Activated naive CD8-positive, alpha-beta T cell (primary cell): Measurements from ENCODE around the gene RFTN1.
A peak's percentile ranks its signal among the peaks of the same experiment; 100 is the strongest.

Experiments used
- H3K27ac Mint-ChIP-seq: one replicate; pipeline ENCODE4 v1.8.0; 2021; ENCODE audit warnings: mixed read lengths
- H3K27me3 Mint-ChIP-seq: one replicate; pipeline ENCODE4 v1.8.0; 2021; ENCODE audit warnings: mixed read lengths
- H3K36me3 Mint-ChIP-seq: one replicate; pipeline ENCODE4 v1.8.0; 2021; ENCODE audit warnings: mixed read lengths
- H3K4me1 Mint-ChIP-seq: one replicate; pipeline ENCODE4 v1.8.0; 2021; ENCODE audit warnings: low read depth, mixed read lengths
- H3K4me3 Mint-ChIP-seq: one replicate; pipeline ENCODE4 v1.8.0; 2021; ENCODE audit warnings: mild to moderate bottlenecking, mixed read lengths
- H3K9me3 Mint-ChIP-seq: one replicate; pipeline ENCODE4 v1.8.0; 2021; ENCODE audit warnings: low read depth, mixed read lengths

RFTN1 gene, protein sequence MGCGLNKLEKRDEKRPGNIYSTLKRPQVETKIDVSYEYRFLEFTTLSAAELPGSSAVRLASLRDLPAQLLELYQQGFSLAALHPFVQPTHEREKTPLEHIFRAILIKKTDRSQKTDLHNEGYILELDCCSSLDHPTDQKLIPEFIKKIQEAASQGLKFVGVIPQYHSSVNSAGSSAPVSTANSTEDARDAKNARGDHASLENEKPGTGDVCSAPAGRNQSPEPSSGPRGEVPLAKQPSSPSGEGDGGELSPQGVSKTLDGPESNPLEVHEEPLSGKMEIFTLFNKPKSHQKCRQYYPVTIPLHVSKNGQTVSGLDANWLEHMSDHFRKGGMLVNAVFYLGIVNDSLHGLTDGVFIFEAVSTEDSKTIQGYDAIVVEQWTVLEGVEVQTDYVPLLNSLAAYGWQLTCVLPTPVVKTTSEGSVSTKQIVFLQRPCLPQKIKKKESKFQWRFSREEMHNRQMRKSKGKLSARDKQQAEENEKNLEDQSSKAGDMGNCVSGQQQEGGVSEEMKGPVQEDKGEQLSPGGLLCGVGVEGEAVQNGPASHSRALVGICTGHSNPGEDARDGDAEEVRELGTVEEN

DNA sequence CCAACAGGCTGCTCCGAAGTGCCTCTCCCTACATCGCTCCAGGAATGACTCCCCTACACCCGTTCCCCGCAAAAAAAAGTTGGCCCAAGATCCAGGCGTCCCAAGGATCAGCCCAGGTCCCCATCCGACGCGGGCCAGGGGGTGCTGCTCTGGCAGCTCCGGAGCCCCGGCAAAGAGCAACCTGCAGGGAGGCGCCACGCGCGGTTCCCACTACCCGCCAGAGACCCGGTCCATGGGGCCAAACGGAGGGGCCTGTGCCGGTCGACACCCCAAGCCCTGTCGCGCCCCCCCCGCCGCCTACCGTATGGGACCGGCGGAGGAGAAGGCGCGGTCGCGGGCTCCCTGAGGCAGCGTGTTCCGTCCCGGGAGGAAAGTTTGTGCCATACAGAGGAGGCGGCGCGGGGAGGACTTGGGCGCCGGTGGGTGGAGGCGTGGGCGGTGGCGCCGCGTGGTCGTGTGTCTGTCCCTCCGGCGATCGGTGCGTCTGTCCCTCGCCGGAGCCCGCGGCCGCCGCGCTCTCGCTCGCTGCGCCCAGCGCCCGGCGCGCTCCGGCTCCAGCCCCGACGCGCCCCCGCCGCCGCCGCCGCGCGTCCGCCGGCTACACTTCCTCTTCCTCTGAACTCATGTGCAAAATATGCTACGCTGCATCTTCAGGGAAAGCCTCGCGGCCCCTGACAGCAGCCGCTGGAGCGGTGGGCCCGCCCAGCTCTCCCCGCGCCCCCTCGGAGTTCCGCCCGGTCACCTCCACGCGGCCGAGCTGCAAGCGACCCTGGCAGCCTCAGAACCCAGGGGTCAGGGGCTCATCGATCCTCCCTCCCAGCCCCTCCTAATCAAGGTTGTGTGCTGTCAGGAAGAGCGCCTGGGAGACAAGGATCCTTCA lies at the start of gene RFTN1:
TSS of gene RFTN1 (minus strand) at position 559 of the 880 bp plus-strand sequence. CDS start 19,830 bp downstream, outside the sequence.
- H3K4me1 Mint-ChIP-seq = peaks cover 69% of the 10 kb centered on the region
- H3K27me3 Mint-ChIP-seq = no peaks in the 10 kb centered on the region
- no peaks in the 10 kb centered on the region for H3K36me3 Mint-ChIP-seq

DNA sequence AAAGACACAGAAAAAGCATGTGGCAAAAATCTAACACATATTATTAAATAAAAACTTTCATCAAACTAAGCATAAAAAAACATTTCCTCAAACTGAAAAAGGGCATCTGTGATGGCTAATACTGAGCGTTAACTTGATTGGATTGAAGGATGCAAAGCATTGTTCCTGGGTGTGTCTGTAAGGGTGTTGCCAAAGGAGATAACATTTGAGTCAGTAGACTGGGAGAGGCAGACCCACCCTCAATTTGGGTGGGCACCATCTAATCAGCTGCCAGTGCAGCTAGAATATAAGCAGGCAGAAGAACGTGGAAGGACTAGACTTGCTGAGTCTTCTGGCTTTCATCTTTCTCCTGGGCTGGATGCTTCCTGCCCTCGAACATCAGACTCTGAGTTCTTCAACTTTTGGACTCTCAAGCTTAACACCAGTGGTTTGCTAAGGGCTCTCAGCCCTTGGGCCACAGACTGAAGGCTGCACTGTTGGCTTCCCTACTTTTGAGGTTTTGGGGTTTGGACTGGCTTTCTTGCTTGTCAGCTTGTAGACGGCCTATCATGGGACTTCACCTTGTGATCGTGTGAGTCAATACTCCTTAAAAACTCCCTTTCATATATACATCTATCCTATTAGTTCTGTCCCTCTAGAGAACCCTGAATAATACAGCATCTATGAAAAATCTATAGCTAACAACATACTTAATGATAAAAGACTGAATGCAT lies 46.3 kb upstream of the RFTN1 start:
- peaks cover 3% of the 10 kb centered on the region for H3K27me3 Mint-ChIP-seq
- no peak overlapping the region for H3K4me3 Mint-ChIP-seq
- peaks cover 6% of the 10 kb centered on the region for H3K9me3 Mint-ChIP-seq
- H3K27ac Mint-ChIP-seq = no peak overlapping the region
- H3K36me3 Mint-ChIP-seq = peaks cover 3% of the 10 kb centered on the region
- H3K4me1 Mint-ChIP-seq = no peaks in the 10 kb centered on the region

More for the DNA sequence above, at the start of gene RFTN1:
- peaks cover under 1% of the 10 kb centered on the region for H3K9me3 Mint-ChIP-seq
- H3K4me3 Mint-ChIP-seq = peak within 1 kb of the TSS; percentile 97
- peak within 1 kb of the TSS; percentile 99 for H3K27ac Mint-ChIP-seq

DNA sequence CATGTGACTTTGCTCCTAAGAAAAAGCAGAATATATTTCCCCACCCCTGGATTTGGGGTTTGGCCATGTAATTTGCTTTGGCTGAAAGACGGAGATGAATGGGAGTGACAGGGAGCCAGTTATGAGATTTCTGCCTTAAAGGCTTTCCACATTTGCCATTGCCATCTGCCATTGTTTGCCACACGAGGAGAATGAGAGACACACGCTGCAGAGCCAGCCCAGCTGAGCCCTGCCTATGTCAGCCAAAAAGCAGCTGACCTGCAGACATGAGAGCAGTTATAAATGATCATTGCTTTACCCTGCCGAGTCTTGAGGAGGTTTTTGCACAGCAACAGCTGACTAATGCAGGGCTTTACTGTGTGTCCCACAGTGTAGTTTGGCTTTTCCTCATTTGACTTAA lies 40.6 kb upstream of the RFTN1 start:
- H3K4me1 Mint-ChIP-seq = peaks cover 9% of the 10 kb centered on the region
- H3K4me3 Mint-ChIP-seq = no peak overlapping the region

GRCh38 chr3:16552757-16553156 lies 39.3 kb upstream of the RFTN1 start:
- Mint-ChIP-seq H3K36me3 (no peaks in the 10 kb centered on the region), H3K27ac (peak overlapping the region; percentile 30), H3K27me3 (peaks cover 2% of the 10 kb centered on the region)

More for the DNA sequence above, 40.6 kb upstream of the RFTN1 start:
- no peak overlapping the region for H3K27ac Mint-ChIP-seq
- H3K36me3 Mint-ChIP-seq = no peaks in the 10 kb centered on the region
- H3K9me3 Mint-ChIP-seq = no peaks in the 10 kb centered on the region
- peaks cover 3% of the 10 kb centered on the region for H3K27me3 Mint-ChIP-seq

GRCh38 chr3:16551342-16551976 lies 38.0 kb upstream of the RFTN1 start:
- Mint-ChIP-seq H3K9me3 (no peaks in the 10 kb centered on the region), H3K36me3 (no peaks in the 10 kb centered on the region), H3K4me3 (no peak overlapping the region), H3K27me3 (peaks cover 2% of the 10 kb centered on the region), H3K27ac (peak overlapping the region; percentile 93), H3K4me1 (peaks cover 9% of the 10 kb centered on the region)

More at GRCh38 chr3:16552757-16553156, 39.3 kb upstream of the RFTN1 start:
- Mint-ChIP-seq H3K4me3 (no peak overlapping the region), H3K9me3 (no peaks in the 10 kb centered on the region), H3K4me1 (peaks cover 9% of the 10 kb centered on the region)

GRCh38 chr3:16550676-16551341 lies 37.3 kb upstream of the RFTN1 start:
- H3K27me3 Mint-ChIP-seq = peaks cover under 1% of the 10 kb centered on the region
- H3K27ac Mint-ChIP-seq = peak overlapping the region; percentile 93
- peaks cover 9% of the 10 kb centered on the region for H3K4me1 Mint-ChIP-seq
- no peak overlapping the region for H3K4me3 Mint-ChIP-seq
- H3K36me3 Mint-ChIP-seq = no peaks in the 10 kb centered on the region
- no peaks in the 10 kb centered on the region for H3K9me3 Mint-ChIP-seq

DNA sequence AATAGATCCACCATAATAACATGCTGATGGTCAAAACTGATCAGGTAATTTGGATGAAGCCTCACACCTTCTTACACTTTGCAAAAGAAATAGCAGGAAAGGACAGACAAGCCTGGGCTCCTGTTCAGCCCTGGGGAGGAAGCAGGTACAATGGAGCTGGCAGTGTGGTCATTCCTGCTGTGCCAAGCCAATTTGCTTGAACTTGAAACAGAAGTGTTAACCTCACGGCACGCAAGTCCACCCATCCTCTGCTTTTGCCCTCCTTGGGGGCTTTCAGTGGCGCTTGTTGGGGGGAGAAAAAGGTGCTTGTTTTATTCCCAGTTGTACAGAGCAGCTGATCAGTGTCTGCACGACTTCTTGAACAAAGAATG lies 36.8 kb upstream of the RFTN1 start:
- H3K9me3 Mint-ChIP-seq = no peaks in the 10 kb centered on the region
- no peaks in the 10 kb centered on the region for H3K27me3 Mint-ChIP-seq
- no peak overlapping the region for H3K4me3 Mint-ChIP-seq
- no peaks in the 10 kb centered on the region for H3K36me3 Mint-ChIP-seq
- H3K4me1 Mint-ChIP-seq = peaks cover 9% of the 10 kb centered on the region
- no peak overlapping the region for H3K27ac Mint-ChIP-seq

- Mint-ChIP-seq H3K4me1 (peaks cover 9% of the 10 kb centered on the region), H3K36me3 (no peaks in the 10 kb centered on the region), H3K9me3 (no peaks in the 10 kb centered on the region), H3K4me3 (no peak overlapping the region), H3K27me3 (no peaks in the 10 kb centered on the region), H3K27ac (no peak overlapping the region)
These were observed 35.2 kb upstream of the RFTN1 start for GRCh38 chr3:16548721-16549120.

DNA sequence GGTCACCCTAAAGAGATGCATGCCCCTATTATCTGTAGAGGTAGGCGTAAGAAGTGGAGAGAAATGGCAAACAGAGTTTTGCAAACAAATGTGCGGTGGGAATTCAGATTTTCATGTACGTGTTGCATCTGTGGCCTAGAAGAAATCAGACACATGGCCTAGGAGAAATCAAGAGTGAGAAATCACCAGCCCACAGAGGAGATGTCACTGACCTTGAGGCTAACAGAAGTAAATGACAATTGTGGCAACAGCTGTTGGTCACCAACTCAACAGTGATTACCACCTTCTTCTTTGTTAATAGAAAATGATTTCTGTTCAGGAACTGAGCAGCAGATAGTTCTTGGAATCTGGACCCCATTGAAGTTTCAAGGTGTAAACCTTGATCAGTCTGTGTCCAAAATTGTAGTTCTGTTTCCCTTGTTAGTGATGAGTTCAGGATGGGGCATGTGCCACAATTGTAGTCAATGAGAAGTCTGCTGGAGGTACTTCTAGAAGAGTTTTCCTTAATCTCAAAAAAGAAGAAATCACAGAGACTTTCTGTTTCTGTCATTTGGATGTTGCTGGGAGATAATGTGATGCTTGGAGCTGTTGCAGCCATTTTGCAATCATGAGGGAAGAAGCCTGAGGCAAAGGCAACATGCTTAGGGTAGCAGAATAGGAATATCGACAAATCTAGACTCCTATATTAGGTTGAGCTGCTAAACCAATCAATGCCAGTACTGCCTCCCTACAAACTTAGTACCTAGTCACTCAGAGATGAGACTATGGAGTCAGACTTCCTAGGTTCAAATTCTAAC lies 34.3 kb upstream of the RFTN1 start:
- H3K36me3 Mint-ChIP-seq = no peaks in the 10 kb centered on the region
- H3K4me3 Mint-ChIP-seq = no peak overlapping the region
- H3K9me3 Mint-ChIP-seq = no peaks in the 10 kb centered on the region
- H3K27ac Mint-ChIP-seq = no peak overlapping the region
- H3K4me1 Mint-ChIP-seq = peaks cover 9% of the 10 kb centered on the region
- no peaks in the 10 kb centered on the region for H3K27me3 Mint-ChIP-seq

DNA sequence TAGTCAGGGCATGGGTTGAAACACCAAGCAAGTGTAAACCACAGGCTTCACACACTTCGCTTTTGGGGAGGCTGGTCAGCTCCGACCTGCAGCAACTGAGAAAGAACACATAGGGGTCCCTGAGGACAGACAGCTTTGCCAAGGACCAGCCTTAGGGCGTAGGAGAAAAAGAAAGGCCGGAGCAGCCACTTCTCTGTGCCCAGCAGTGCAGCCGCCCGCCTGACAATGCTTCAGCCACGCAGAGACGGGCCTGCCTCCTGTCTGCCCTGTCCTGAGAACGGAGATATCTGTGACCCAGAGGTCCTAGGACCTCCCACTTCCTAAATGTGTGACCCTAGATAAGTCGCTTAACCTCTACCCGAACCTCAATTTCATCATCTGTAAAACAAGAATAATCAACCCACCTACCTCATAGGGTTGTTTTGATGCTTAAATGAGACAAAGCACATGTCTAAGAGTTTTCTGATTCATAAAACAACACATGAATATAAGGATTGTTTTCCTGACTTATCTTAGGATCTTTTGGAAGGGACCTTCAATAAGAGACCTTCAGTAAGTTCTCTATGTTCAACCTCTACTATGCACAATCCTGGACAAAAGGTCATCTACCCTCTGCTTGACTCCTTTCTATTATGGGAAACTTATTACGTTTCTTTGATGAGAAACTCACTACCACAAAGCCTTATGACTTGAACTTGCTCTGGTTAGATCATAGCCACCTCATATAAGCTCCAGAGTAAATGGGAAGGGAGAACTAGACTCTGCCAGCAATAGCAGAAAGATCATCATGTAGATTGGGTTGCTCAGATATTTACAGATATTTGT lies 32.9 kb upstream of the RFTN1 start:
- peaks cover 9% of the 10 kb centered on the region for H3K4me1 Mint-ChIP-seq
- H3K9me3 Mint-ChIP-seq = no peaks in the 10 kb centered on the region
- peaks cover 2% of the 10 kb centered on the region for H3K27me3 Mint-ChIP-seq
- no peak overlapping the region for H3K27ac Mint-ChIP-seq
- no peaks in the 10 kb centered on the region for H3K36me3 Mint-ChIP-seq
- no peak overlapping the region for H3K4me3 Mint-ChIP-seq

DNA sequence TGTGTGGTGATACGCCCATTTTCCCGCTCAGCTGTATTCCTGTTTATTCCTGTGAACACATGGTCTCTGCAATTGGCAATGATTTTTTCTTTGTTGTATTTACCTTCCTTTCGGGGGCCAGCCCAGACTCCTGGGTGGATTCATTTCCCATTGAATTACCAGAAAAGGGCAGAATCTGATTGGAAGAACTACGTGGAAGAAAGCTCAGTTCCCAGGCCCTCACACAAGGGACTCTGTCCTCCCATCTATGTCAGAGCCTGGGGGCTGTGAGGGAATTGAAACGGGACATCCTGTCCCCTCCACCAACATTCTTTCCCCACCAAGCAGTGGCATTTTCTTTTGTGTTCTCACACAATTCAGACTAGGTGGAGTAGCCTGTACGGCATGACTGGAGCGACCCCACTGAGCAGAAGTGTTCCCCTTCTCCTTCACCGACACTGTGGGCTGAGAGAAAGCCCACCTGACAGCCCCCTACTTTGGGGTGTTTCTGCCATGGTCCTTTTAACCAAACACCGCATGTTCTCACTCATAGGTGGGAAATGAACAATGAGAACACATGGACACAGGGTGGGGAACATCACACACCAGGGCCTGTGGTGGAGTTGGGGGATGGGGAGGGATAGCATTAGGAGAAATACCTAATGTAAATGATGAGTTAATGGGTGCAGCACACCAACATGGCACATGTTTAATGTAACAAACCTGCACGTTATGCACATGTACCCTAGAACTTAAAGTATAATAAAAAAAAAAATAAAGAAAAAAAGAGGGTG lies 32.1 kb upstream of the RFTN1 start:
- H3K27me3 Mint-ChIP-seq = peaks cover 2% of the 10 kb centered on the region
- H3K4me1 Mint-ChIP-seq = peaks cover 2% of the 10 kb centered on the region
- H3K9me3 Mint-ChIP-seq = no peaks in the 10 kb centered on the region
- no peak overlapping the region for H3K27ac Mint-ChIP-seq
- H3K36me3 Mint-ChIP-seq = no peaks in the 10 kb centered on the region
- H3K4me3 Mint-ChIP-seq = no peak overlapping the region

GRCh38 chr3:16543242-16543864 lies 29.9 kb upstream of the RFTN1 start:
- Mint-ChIP-seq H3K27me3 (peaks cover 2% of the 10 kb centered on the region), H3K9me3 (no peaks in the 10 kb centered on the region), H3K36me3 (no peaks in the 10 kb centered on the region), H3K4me1 (no peaks in the 10 kb centered on the region), H3K27ac (no peak overlapping the region), H3K4me3 (no peak overlapping the region)
